SK-N-SH (cell line): ENCODE measurements around the gene SMPD1.

Experiments used
- EP300 ChIP-seq, 2 experiments: IDR thresholded peaks; 2 replicates each; pipeline versions ENCODE4 v1.4.0 to v1.6.1; 2012; ENCODE audit warnings: borderline replicate concordance in 1 of 2, low read depth in 1 of 2, low read length in 1 of 2
- FOSL2 ChIP-seq: IDR thresholded peaks from 2 replicates; pipeline ENCODE4 v1.4.0; 2012; ENCODE audit warnings: low read depth, mild to moderate bottlenecking, moderate library complexity, borderline replicate concordance
- JUND ChIP-seq: IDR thresholded peaks from 2 replicates; pipeline ENCODE4 v1.4.0; 2012
- MAX ChIP-seq: IDR thresholded peaks from 2 replicates; pipeline ENCODE4 v1.4.0; 2012; ENCODE audit warnings: low read depth
- NFIC ChIP-seq: IDR thresholded peaks from 2 replicates; pipeline ENCODE4 v1.4.0; 2012; ENCODE audit warnings: borderline replicate concordance
- POLR2AphosphoS5 ChIP-seq: IDR thresholded peaks from 2 replicates; pipeline ENCODE4 v1.6.1; 2012; ENCODE audit warnings: low read depth, low read length
- YY1 ChIP-seq: IDR thresholded peaks from 2 replicates; pipeline ENCODE4 v1.4.0; 2012; ENCODE audit warnings: low read depth, mild to moderate bottlenecking
- TF ChIP-seq, protein P1 (sequence below): fragments of 200-600 bp; sonication (generic); IDR thresholded peaks from 2 replicates; pipeline ENCODE4 v1.6.1; 2017; ENCODE audit warnings: antibody characterized with exemption, mild to moderate bottlenecking, moderate library complexity

DNA sequence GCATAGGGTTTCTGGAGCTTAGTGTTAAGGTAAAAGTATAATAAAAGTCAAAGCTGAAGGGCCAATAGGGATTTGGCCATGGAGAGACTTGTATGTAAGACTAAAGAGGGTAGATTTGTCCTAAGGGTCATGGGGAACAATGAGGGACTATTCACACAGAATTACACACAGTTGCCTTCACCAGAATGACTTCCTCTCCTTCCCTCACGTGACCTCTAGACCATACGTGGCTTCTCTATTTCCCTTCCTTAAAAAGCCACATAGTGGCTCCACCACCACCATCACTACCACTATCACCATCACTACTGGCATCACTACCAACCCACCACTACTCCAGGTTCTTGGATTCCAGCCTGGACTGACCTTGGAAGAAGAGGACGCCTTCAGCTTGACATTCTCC is 47.7 kb downstream of the SMPD1 start:
- TF ChIP-seq, protein P1, sequence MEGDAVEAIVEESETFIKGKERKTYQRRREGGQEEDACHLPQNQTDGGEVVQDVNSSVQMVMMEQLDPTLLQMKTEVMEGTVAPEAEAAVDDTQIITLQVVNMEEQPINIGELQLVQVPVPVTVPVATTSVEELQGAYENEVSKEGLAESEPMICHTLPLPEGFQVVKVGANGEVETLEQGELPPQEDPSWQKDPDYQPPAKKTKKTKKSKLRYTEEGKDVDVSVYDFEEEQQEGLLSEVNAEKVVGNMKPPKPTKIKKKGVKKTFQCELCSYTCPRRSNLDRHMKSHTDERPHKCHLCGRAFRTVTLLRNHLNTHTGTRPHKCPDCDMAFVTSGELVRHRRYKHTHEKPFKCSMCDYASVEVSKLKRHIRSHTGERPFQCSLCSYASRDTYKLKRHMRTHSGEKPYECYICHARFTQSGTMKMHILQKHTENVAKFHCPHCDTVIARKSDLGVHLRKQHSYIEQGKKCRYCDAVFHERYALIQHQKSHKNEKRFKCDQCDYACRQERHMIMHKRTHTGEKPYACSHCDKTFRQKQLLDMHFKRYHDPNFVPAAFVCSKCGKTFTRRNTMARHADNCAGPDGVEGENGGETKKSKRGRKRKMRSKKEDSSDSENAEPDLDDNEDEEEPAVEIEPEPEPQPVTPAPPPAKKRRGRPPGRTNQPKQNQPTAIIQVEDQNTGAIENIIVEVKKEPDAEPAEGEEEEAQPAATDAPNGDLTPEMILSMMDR, result no peak
- TF ChIP-seq NFIC, result no peak
- no peak for TF ChIP-seq MAX
- TF ChIP-seq EP300 (IDR thresholded peaks at IDR 0.05; ENCODE audit: borderline replicate concordance in 1 of 2, low read depth in 1 of 2, low read length in 1 of 2), result no peak
- TF ChIP-seq FOSL2, result no peak
- no peak for TF ChIP-seq YY1
- no peak for TF ChIP-seq POLR2AphosphoS5
- no peak for TF ChIP-seq JUND
